ENCODE results near the gene GK.

The GK gene

DNA sequence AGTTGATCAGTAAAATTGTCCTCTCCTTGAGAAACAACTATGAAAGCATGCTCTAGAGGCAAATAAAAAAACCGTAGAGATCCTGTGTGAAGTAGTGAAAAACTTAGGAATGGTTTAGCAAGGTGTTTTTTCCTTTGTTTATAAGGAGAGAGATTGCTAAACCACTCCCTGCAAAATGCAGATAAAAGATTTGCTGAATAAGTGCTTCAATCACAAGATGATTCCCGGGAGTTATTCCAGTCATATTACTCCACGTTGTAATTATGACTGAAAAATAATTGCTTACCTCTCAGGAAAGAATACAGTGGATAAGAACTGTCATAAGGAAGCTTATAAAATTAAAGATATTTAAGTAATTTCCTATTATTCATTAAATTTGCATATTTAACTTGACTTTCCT is 2.8 kb downstream of the GK start:
- no peak overlapping the region for H3K27ac ChIP-seq (replicated peaks)
- DNase-seq (ENCODE audit: low read depth in 1 of 2, low spot score in 1 of 2): no peak
- no peak overlapping the region for H3K4me3 ChIP-seq (replicated peaks; ENCODE audit: insufficient read depth, low read length)
- H3K27me3 ChIP-seq (ENCODE audit: insufficient read depth, poor library complexity, severe bottlenecking): no peaks in the 10 kb centered on the region
- TF ChIP-seq, protein P1, sequence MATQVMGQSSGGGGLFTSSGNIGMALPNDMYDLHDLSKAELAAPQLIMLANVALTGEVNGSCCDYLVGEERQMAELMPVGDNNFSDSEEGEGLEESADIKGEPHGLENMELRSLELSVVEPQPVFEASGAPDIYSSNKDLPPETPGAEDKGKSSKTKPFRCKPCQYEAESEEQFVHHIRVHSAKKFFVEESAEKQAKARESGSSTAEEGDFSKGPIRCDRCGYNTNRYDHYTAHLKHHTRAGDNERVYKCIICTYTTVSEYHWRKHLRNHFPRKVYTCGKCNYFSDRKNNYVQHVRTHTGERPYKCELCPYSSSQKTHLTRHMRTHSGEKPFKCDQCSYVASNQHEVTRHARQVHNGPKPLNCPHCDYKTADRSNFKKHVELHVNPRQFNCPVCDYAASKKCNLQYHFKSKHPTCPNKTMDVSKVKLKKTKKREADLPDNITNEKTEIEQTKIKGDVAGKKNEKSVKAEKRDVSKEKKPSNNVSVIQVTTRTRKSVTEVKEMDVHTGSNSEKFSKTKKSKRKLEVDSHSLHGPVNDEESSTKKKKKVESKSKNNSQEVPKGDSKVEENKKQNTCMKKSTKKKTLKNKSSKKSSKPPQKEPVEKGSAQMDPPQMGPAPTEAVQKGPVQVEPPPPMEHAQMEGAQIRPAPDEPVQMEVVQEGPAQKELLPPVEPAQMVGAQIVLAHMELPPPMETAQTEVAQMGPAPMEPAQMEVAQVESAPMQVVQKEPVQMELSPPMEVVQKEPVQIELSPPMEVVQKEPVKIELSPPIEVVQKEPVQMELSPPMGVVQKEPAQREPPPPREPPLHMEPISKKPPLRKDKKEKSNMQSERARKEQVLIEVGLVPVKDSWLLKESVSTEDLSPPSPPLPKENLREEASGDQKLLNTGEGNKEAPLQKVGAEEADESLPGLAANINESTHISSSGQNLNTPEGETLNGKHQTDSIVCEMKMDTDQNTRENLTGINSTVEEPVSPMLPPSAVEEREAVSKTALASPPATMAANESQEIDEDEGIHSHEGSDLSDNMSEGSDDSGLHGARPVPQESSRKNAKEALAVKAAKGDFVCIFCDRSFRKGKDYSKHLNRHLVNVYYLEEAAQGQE (IDR thresholded peaks at IDR 0.05; ENCODE audit: insufficient replicate concordance, low read depth): no peak
- TF ChIP-seq POLR2AphosphoS5 (IDR thresholded peaks at IDR 0.05; ENCODE audit: low read depth): no peak
- TF ChIP-seq GABPA (IDR thresholded peaks at IDR 0.05; ENCODE audit: low read depth): no peak
- TF ChIP-seq, protein P2, sequence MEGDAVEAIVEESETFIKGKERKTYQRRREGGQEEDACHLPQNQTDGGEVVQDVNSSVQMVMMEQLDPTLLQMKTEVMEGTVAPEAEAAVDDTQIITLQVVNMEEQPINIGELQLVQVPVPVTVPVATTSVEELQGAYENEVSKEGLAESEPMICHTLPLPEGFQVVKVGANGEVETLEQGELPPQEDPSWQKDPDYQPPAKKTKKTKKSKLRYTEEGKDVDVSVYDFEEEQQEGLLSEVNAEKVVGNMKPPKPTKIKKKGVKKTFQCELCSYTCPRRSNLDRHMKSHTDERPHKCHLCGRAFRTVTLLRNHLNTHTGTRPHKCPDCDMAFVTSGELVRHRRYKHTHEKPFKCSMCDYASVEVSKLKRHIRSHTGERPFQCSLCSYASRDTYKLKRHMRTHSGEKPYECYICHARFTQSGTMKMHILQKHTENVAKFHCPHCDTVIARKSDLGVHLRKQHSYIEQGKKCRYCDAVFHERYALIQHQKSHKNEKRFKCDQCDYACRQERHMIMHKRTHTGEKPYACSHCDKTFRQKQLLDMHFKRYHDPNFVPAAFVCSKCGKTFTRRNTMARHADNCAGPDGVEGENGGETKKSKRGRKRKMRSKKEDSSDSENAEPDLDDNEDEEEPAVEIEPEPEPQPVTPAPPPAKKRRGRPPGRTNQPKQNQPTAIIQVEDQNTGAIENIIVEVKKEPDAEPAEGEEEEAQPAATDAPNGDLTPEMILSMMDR (IDR thresholded peaks at IDR 0.05; ENCODE audit: insufficient read depth, low read length): no peak
- TF ChIP-seq SPI1 (IDR thresholded peaks at IDR 0.05; ENCODE audit: borderline replicate concordance, low read depth): no peak

DNA sequence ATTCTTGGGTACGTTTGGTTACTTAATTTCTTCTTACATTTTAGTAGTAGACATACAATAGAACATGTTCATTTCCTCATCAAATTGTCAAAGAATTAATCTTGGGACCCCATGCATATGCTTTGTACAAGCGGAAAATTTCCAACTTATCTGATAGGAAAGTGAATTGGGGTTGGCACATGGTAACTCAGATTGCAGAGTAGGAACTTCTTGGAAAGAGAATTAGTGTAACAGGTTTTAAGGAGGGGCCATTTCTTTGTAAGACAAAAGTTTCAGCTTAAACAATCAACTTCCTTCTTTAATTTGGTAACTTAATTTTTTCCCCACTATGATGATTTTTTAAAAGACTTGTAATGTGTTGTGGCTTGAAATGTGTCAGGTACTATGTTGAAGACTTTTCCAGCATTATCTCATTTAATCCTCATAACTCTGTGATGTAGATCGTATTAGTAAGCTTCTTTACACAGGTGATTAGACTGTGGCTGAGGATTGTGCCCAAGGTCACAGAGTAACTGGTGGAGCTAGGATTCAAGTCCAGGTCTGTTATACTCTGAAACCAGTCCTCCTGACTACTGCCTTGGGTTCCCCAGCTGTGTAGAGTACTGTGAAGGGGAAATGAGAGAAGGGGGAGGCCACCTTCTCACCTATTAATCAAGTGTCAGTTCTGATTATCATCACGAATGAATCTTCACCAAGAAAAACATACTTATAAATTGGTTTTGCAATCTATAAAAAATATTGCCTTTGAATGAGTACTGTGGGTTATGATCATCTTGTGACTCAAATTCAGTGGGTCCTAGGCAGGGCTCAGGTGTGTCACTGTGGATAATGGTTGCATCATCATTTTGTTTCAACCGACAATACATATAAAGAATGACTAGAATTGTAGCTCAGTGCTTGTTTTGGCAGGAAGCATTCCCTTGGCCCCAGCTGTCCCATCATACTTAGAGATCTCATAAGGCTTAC is 4.3 kb downstream of the GK start:
- no peaks in the 10 kb centered on the region for H3K27me3 ChIP-seq (ENCODE audit: insufficient read depth, poor library complexity, severe bottlenecking)
- no peak overlapping the region for H3K4me3 ChIP-seq (replicated peaks; ENCODE audit: insufficient read depth, low read length)
- no peak for DNase-seq (ENCODE audit: low read depth in 1 of 2, low spot score in 1 of 2)
- H3K27ac ChIP-seq (replicated peaks): no peak overlapping the region; the same call in 1 of the 2 replicates
- TF ChIP-seq SPI1 (IDR thresholded peaks at IDR 0.05; ENCODE audit: borderline replicate concordance, low read depth): no peak
- no peak for TF ChIP-seq POLR2AphosphoS5 (IDR thresholded peaks at IDR 0.05; ENCODE audit: low read depth)
- no peak for TF ChIP-seq GABPA (IDR thresholded peaks at IDR 0.05; ENCODE audit: low read depth)
- TF ChIP-seq, protein P2 (IDR thresholded peaks at IDR 0.05; ENCODE audit: insufficient read depth, low read length): no peak
- TF ChIP-seq, protein P1 (IDR thresholded peaks at IDR 0.05; ENCODE audit: insufficient replicate concordance, low read depth): no peak

DNA sequence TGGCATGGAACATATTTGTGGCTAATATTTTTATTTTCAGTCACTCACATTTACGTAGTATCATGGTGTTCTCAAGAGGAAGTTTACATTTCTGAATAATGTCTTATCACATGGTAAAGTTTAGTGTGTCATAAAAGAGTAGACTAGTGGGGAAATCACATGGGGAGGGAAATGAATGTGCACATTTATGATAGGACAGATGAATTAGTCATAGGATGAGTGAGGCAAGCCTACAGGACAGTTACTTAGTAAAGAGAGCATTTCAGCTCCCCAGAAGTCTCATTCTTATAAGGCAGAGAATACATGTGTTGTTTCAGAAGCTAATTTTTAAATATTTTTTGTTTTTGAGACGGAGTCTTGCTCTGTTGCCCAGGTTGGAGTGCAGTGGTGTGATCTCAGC is 6.2 kb downstream of the GK start:
- Histone ChIP-seq H3K27me3 (ENCODE audit: insufficient read depth, poor library complexity, severe bottlenecking) (no peaks in the 10 kb centered on the region), H3K4me3 (replicated peaks; ENCODE audit: insufficient read depth, low read length) (no peak overlapping the region), H3K27ac (replicated peaks) (peak overlapping the region; percentile 64)
- peak; percentile 56 to 60 for DNase-seq (ENCODE audit: low read depth in 1 of 2, low spot score in 1 of 2)
- TF ChIP-seq POLR2AphosphoS5 (IDR thresholded peaks at IDR 0.05; ENCODE audit: low read depth): no peak
- no peak for TF ChIP-seq GABPA (IDR thresholded peaks at IDR 0.05; ENCODE audit: low read depth)
- no peak for TF ChIP-seq SPI1 (IDR thresholded peaks at IDR 0.05; ENCODE audit: borderline replicate concordance, low read depth)
- TF ChIP-seq, protein P2 (IDR thresholded peaks at IDR 0.05; ENCODE audit: insufficient read depth, low read length): no peak
- TF ChIP-seq, protein P1 (IDR thresholded peaks at IDR 0.05; ENCODE audit: insufficient replicate concordance, low read depth): no peak
